GM12892 (cell line): ENCODE data around the gene NAV2.

Source experiments
- POLR2A ChIP-seq: IDR thresholded peaks from 2 replicates; pipeline ENCODE4 v1.6.1; 2011; ENCODE audit warnings: low read depth, low read length, control low read depth
- POLR2AphosphoS5 ChIP-seq: IDR thresholded peaks from 2 replicates; pipeline ENCODE4 v1.6.1; 2011; ENCODE audit warnings: low read depth, low read length, control low read depth
- TAF1 ChIP-seq: IDR thresholded peaks from 2 replicates; pipeline ENCODE4 v1.6.1; 2011; ENCODE audit warnings: low read depth, mild to moderate bottlenecking, control low read depth, low read length, borderline replicate concordance

DNA sequence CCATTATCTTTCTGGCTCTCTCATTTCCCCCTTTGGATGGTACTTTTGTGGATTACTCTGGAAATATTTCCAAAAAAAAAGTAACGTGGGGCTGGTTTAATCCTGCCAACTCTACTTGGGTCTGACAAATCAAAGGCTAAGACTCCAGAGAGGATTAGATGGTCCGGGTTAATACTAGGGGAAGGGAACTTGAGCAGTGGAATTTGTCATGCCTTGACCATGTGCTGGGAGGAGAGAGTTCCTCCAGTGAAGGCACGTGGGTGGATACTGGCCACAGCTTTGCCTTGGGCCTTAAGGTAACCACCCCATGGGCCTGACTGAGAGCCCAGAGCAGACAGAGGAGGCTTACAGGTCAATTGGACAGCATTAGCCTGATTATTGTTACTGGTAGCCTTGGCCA lies 120.3 kb downstream of the NAV2 start:
- TF ChIP-seq POLR2A (no peak), POLR2AphosphoS5 (no peak), TAF1 (no peak)
